Neural crest cell (in vitro differentiated cells): ENCODE results near the gene GRIK1. TPM values are rescaled to one million over a fixed set of nuclear protein-coding genes. Genes with fewer than 3 reads are reported as not detected.

Experiments
- DNase-seq: peaks from one replicate; pipeline ENCODE4 v3.0.0; 2021; ENCODE audit warnings: low read depth, mixed read lengths, low spot score
- H3K27ac Mint-ChIP-seq: one replicate; pipeline ENCODE4 v1.8.0; 2021; ENCODE audit warnings: mild to moderate bottlenecking, mixed read lengths; ENCODE audit not compliant: unreplicated experiment
- H3K27me3 Mint-ChIP-seq: 2 replicates; pipeline ENCODE4 v1.8.0; 2021; ENCODE audit warnings: low read depth, mild to moderate bottlenecking, mixed read lengths
- H3K36me3 Mint-ChIP-seq: 2 replicates; pipeline ENCODE4 v1.8.0; 2021; ENCODE audit warnings: low read depth, mild to moderate bottlenecking, mixed read lengths
- H3K4me1 Mint-ChIP-seq: 2 replicates; pipeline ENCODE4 v1.8.0; 2021; ENCODE audit warnings: mixed read lengths
- H3K4me3 Mint-ChIP-seq: one replicate; pipeline ENCODE4 v1.8.0; 2021; ENCODE audit warnings: mild to moderate bottlenecking, mixed read lengths
- H3K9me3 Mint-ChIP-seq: 2 replicates; pipeline ENCODE4 v1.8.0; 2021; ENCODE audit warnings: mixed read lengths
- total RNA-seq: library from RNA; stranded (reverse); gene quantifications from 2 replicates; pipeline ENCODE4 v1.2.1, GENCODE V29; 2021
- TF ChIP-seq, protein P1 (sequence below): fragments of 200-600 bp; sonication (generic); conservative IDR thresholded peaks from 2 replicates; pipeline ENCODE4 v1.5.0; 2021; ENCODE audit warnings: antibody characterized with exemption, mild to moderate bottlenecking

GRIK1 gene
- total RNA-seq, 1 donor from 2014 or later, result 0.91 TPM

- peak; percentile 32 for DNase-seq
- TF ChIP-seq, protein P1, sequence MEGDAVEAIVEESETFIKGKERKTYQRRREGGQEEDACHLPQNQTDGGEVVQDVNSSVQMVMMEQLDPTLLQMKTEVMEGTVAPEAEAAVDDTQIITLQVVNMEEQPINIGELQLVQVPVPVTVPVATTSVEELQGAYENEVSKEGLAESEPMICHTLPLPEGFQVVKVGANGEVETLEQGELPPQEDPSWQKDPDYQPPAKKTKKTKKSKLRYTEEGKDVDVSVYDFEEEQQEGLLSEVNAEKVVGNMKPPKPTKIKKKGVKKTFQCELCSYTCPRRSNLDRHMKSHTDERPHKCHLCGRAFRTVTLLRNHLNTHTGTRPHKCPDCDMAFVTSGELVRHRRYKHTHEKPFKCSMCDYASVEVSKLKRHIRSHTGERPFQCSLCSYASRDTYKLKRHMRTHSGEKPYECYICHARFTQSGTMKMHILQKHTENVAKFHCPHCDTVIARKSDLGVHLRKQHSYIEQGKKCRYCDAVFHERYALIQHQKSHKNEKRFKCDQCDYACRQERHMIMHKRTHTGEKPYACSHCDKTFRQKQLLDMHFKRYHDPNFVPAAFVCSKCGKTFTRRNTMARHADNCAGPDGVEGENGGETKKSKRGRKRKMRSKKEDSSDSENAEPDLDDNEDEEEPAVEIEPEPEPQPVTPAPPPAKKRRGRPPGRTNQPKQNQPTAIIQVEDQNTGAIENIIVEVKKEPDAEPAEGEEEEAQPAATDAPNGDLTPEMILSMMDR, result no peak
- Mint-ChIP-seq H3K27me3 (peaks cover 94% of the 10 kb centered on the region), H3K4me1 (peaks cover 8% of the 10 kb centered on the region), H3K36me3 (no peaks in the 10 kb centered on the region), H3K4me3 (peak overlapping the region; percentile 85), H3K27ac (no peak overlapping the region), H3K9me3 (no peaks in the 10 kb centered on the region)
These were observed 482 bp downstream of the GRIK1 start for GRCh38 chr21:29939104-29939923.

DNA sequence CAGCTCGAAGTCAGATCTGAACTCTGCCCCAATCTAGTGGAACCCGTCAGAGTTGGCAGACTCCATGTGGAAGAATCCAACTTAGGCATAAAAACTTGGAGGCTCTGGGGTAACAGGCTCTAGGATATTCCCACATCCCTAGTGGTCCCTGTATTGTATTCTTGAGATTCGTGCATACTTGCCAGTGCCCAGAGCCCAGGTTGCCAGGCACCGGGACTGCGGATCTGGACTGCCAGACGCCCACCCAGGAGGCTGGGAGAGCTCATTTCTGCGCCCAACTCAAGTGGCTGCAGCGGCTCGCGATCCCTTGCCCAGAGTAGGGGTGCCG is 1.1 kb downstream of the GRIK1 start:
- no peaks in the 10 kb centered on the region for H3K9me3 Mint-ChIP-seq
- peaks cover 8% of the 10 kb centered on the region for H3K4me1 Mint-ChIP-seq
- peaks cover 93% of the 10 kb centered on the region for H3K27me3 Mint-ChIP-seq
- no peak for DNase-seq
- no peak overlapping the region for H3K27ac Mint-ChIP-seq
- H3K36me3 Mint-ChIP-seq, result no peaks in the 10 kb centered on the region
- peak overlapping the region; percentile 85 for H3K4me3 Mint-ChIP-seq
- TF ChIP-seq, protein P1, result no peak

DNA sequence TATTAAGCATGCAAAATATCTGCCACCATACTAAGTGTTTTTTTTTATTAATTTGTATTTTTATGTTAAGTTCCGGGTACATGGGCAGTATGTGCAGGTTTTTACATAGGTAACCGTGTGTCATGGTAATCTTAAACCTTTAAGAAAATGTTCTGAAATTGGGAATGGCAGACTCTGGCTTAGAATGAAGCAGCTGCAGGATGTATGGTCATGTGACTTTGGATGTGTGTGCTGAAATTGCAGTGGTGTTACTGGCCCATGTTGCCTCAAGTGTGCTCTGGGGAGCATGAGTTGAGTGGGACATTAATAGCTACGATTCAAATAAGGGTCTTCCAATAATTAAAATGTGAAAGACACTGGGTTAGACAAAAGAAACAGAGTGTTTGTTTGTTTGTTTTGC is 6.7 kb downstream of the GRIK1 start:
- peaks cover 5% of the 10 kb centered on the region for H3K4me1 Mint-ChIP-seq
- H3K27ac Mint-ChIP-seq, result no peak overlapping the region
- DNase-seq, result no peak
- TF ChIP-seq, protein P1, result no peak
- H3K36me3 Mint-ChIP-seq, result no peaks in the 10 kb centered on the region
- no peak overlapping the region for H3K4me3 Mint-ChIP-seq
- H3K27me3 Mint-ChIP-seq, result peaks cover 44% of the 10 kb centered on the region
- no peaks in the 10 kb centered on the region for H3K9me3 Mint-ChIP-seq

- Mint-ChIP-seq H3K4me1 (peaks cover 5% of the 10 kb centered on the region), H3K27ac (no peak overlapping the region), H3K4me3 (no peak overlapping the region), H3K27me3 (peaks cover 6% of the 10 kb centered on the region), H3K36me3 (no peaks in the 10 kb centered on the region), H3K9me3 (no peaks in the 10 kb centered on the region)
- DNase-seq, result no peak
- TF ChIP-seq, protein P1, result no peak
These were observed 11.3 kb downstream of the GRIK1 start for GRCh38 chr21:29928537-29928936.

- Mint-ChIP-seq H3K27me3 (no peaks in the 10 kb centered on the region), H3K4me3 (no peak overlapping the region)
These were observed 18.9 kb downstream of the GRIK1 start for GRCh38 chr21:29920938-29921337.

More at GRCh38 chr21:29920938-29921337, 18.9 kb downstream of the GRIK1 start:
- H3K27ac Mint-ChIP-seq, result no peak overlapping the region
- no peaks in the 10 kb centered on the region for H3K9me3 Mint-ChIP-seq
- TF ChIP-seq, protein P1, result no peak
- H3K4me1 Mint-ChIP-seq, result no peaks in the 10 kb centered on the region
- H3K36me3 Mint-ChIP-seq, result no peaks in the 10 kb centered on the region
- DNase-seq, result no peak
